HG03066 (cell line): ENCODE measurements around the gene RIPPLY1.

ENCODE experiments used
- ATAC-seq: cut with Tn5 transposase; IDR thresholded peaks from one replicate; pipeline ENCODE4 v1.9.1; 2021; ENCODE audit warnings: low read depth; ENCODE audit not compliant: unreplicated experiment

Gene RIPPLY1

GRCh38 chrX:106862972-106863688 is 40.0 kb downstream of the RIPPLY1 start:
- ATAC-seq: no peak
